Stimulated activated CD4-positive, alpha-beta T cell treated with anti-CD3 and anti-CD28 coated beads, Interleukin-12 subunit alpha, Interleukin-12 subunit beta, amount 100 ng/mL, for 4 hours (primary cell): ENCODE measurements around the gene PSMG2.

ENCODE experiments used
- DNase-seq: peaks from one replicate; pipeline ENCODE4 v3.0.0-alpha.2; 2020

PSMG2 gene, protein sequence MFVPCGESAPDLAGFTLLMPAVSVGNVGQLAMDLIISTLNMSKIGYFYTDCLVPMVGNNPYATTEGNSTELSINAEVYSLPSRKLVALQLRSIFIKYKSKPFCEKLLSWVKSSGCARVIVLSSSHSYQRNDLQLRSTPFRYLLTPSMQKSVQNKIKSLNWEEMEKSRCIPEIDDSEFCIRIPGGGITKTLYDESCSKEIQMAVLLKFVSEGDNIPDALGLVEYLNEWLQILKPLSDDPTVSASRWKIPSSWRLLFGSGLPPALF

DNA sequence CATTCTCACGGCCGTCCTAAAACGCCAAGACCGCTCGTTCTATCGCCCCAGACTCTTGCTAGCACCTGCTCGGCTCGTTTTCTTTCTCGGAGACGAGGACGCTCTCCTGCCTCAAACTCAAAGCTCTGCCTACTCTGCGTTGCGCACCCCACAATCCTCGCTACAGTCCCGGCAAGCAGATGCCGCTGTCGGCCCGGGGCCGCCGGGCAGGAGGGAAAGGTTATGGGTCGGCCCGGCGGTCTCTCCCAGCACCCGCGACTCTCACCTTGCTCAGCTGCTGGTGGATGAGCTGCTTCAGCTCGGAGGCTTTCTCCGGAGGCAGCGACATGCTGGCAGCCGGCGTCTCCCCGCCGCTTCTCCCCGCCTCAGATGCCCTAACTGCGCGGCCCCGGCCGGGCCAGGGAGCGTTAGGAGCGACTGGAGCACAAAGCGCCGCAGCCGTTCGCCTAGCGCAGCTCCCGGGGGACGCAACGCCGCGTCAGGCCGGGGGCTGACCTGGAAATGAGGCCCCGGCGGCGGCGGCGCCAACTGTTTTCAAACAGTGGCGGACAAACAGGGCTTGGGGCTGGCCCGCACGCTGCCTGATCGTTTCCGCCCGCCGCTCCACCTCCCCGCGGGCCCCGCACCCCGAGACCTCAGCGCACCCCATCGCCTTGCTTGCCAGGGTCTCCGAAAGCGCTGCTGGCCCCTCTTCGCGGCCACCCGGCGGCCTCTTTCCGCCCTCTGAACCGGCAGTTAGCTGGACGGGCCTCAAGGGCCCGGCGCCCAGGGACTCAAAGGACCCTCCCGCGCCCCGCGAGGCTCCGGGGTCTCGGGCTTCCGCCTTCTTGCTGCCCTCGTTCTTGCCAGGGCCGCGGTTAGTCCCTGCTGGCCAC, at the start of gene PSMG2, which contains the start of gene CEP76:
TSS of gene PSMG2 (plus strand) at position 822 of the 875 bp plus-strand sequence. CDS start 66 bp downstream, outside the sequence.
TSS of gene CEP76 (minus strand) at position 503 of the 875 bp plus-strand sequence. CDS start at position 328, 175 bp downstream.
- DNase-seq: peak; percentile 77

DNA sequence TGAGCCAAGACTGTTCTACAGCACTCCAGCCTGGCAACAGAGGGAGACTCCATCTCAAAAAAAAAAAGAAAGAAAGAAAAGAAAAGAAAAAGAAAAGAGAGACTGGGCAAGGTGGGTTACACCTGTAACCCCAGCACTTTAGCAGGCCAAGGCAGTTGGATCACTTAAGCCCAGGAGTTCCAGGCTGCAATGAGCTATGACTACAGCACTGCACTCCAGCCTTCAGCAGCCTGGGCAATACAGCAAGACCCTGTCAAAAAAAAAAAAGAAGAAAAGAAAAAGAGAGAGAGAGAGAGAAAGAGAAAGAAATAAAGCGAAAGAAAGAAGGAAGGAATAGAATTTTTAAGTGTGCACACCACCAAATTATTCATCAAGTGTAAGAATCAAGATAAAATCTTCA, 47.9 kb upstream of the PSMG2 start:
- DNase-seq: no peak

DNA sequence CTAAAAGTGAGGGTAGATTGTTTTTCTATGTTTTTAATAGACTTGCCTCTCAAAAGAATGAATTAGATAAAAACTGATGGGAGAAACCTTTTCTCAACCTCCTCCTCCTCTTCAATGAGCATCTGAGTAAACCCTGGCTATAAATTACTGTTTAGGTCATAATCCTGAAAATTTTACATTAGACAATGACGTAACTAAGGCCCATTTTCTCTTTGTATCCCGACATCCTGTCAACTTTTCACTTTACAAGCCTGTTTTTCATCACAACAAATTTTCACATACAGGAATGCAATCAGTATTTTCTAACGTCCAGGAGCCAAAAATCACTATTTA, 46.3 kb upstream of the PSMG2 start:
- no peak for DNase-seq

DNA sequence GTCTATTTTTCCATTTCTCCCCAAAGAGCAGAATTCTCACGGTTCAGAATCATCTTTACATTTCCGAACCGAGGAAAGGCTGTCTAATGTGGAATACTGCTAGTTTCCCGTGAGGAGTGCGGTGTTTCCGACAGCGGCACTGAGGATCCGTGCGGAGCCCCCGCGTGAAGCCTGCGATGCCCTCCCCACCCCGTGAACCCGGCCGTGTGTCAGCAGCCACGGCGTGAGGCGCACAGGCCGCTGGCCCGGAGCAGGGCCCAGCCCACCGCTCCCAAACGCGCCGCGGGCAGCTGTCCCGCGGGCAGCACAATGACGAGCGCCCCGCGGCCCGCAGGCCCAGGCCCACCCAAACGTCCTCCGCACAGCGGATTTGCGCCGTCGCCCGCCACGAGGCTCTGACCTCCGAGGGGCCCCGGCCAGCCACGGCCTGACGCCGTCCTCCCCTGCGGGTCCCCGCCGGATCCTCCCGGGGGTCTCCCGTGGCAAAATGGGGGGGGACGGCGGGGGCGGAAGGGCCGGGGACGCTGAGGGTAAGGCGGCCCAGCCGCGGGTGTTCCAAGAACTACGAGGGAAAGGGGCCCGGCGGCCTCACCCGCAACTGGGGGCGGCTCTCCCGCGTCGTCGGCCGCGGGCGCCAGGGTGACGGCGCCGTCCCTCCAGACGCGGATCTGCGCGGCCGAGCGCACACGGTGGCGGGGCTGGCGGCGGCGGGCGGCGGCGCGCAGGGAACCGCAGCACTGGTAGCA, 45.7 kb upstream of the PSMG2 start:
- peak; percentile 29 for DNase-seq

DNA sequence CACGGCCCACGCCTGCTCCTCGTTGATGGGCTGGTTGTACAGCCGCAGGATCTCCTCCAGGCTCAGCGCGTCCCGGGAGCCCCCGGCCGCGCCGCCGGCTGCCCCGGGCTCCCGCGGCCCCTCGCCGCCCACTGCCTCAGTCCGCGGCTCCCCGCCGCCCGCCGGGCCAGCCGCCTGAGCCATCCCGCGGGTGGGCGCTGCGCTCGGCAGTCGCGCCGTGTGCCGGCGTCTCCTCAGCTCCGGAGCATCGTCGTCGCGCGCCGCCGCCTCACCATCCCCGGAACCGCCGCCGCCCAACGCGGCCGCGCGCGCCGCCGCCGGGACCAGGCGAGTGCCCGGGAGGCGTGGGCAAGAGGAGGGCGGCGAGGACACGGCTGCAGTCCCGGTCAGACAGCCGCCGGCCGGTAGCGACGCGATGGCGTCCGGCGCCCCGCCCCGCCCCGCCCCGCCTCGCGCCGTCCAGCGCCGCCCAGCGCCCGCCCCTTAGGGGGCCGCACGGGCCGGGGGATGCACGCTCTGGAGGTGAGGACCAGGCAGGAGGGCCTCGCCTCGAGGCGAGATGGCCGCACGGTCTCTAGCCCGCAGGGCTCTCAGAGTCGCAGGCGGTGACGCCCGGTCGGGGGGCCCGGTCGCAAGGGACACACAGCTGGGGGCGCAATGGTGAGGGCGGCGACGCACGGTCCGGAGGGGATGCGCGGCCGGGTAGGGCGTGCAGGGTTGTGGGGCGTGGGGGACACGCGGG, 45.0 kb upstream of the PSMG2 start, which contains the start of gene SPIRE1:
TSS of gene SPIRE1 (minus strand) at position 424 of the 742 bp plus-strand sequence. CDS start at position 183, 241 bp downstream.
- peak; percentile 34 for DNase-seq

DNA sequence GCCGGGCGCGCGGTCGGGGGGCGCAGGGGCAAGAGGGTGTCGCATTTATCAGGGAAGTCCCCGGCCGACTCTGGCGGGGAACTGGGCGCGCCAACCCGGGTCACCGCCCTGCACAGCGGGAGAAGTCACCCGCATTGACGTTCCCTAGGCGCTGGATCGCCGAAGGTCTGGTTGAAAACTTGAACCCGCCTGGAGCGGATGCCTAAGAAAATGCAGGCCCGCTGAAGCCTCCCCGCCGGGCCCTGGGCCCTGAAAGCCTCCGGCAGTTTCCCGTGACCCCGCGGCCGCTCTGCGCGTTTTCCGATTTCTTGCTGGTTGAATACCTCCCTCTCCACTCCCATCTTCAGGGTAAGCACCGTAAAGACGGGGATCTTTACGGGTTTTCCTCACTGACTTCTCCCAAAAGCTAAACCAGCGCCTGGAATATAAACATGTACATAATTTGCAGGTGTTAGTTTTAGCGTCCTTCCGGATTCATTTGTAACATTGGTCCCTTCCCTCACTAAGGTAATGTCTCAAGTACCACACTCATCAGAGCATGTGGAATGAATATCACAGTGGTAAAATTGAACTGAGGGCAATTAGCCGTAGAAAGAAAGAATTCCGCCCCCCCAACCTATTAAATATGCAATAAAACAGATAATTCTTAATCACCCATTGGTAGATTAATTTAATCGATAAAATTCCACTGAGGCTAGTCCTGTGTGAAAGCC, 44.3 kb upstream of the PSMG2 start:
- no peak for DNase-seq

DNA sequence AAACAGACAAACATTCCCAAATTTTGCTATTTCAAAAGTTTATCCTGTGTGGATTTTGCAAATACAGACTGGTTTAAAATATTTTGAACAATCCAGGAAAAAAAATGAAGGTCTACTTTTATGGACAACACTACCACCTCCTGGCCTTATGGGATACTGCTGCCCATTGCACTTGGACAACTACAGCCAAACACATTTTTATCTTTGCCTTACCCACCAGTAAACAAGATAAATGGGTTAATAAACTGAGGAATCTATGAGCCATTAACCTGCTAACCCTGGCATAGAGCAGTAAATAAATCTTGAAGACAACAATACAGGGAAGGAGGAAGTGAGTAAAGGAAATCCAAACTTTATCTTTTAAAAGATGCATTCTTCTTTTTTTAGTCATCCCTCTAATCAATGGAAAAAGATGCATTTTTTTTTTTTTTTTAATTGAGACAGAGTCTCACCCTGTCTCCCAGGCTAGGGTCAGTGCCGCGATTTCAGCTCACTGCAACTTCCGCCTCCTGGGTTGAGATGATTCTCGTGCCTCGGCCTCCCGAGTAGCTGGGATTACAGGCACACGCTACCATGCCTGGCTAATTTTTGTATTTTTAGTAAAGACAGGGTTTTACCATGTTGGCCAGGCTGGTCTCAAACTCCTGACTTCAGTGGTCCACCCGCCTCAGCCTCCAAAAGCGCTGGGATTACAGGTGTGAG, 42.8 kb upstream of the PSMG2 start:
- DNase-seq: no peak

DNA sequence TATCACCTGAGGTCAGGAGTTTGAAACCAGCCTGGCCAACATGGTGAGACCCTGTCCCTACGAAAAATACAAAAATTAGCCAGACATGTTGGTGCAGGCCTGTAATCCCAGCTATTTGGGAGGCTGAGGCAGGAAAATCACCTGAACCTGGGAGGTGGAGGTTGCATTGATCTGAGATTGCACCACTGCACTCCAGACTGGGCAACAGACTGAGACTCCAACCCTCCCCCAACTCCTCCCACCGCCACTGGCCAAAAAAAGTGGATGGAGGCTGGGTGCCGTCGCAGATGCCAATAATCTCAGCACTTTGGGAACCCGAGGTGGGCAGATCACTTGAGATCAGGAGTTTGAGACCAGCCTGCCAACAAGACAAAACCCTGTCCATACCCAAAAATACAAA, 34.8 kb upstream of the PSMG2 start:
- DNase-seq: no peak

DNA sequence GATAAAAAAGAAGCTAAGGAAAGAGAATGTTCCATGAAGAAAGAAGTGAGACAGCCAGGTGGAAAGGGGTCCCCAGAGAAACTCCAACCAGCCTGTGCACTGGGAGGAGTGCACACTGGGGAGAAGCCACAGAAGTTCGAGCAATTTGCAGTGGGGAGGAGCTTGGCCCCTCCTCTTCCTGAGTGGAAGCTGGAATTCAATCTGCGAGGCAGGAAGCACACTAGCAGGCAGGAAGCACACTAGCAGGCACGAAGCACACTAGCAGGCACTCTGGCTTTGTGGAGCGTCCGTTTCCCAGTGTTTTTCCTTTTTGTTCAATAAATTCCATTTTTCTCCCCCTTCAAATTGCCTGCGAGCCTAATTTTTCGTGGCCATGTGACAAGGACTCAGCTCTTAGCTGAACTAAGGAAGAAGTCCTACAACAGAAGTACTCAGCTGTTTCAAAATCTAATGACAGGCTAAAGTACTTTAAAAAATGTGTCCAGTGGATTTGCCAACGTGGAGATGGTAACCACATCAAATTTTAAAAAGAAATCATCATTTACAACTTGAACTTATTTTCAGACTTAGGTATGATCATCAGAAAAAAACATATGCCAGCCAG, 23.6 kb upstream of the PSMG2 start:
- no peak for DNase-seq

DNA sequence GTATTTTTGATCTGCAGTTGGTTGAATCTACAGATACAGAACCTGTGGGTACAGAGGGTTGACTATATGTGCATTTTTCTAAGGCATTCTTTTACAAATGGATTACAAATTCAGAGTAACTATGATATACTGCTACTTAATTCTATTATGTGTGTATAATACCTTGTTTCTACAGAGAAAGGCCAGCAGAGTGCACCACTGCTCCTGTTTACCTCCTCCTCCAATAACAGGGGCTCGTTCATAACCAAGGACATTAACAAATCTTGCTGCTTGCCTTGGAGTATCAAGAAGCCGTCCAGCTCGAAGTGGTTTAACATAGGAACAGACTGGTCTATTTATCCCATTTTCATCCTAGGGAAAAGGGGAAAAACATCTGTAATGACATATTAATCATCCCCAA, 16.7 kb upstream of the PSMG2 start:
- no peak for DNase-seq

DNA sequence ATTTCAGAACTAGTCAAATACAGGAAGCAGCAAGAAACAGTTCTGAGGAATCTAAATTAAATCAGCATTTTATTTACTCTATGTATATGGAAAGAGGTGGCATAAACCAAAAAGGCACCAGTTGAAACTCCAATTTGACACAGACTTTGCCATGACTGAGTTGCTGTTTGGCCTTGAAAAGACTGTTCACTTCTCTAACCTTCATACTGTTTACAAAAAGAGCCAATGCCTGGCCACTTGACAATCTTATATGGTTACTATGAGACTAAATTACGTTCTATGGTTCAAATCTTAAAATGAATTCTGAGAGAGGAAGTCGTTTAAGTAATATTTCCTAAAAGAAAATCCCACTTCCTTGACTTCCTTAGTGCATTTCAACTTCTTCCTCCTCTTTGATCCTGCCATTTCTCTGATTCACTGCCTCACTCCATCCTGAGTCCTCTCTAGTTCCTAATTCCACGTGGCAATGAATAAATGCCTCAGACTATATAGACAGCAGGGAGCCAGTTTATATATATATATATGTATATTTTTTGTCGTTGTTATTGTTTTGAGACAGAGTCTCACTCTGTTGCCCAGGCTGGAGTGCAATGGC, 13.5 kb upstream of the PSMG2 start:
- no peak for DNase-seq

DNA sequence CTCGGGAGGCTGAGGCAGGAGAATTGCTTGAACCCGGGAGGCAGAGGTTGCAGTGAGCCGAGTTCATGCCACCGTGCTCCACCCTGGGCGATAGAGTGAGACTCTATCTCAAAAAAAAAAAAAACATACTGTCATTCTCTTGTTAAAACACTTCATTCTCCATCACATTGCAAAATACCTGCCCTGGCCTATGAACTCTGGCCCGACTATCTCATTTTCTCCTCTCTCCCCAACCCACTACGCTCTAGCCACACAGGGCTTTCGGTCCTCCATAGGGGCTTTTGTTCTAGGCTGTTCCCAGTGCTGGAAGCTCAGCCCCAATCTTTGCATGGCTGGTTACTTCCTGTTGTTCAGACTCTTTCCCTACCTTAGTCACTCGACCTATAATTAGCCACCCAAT, 10.6 kb upstream of the PSMG2 start:
- no peak for DNase-seq

DNA sequence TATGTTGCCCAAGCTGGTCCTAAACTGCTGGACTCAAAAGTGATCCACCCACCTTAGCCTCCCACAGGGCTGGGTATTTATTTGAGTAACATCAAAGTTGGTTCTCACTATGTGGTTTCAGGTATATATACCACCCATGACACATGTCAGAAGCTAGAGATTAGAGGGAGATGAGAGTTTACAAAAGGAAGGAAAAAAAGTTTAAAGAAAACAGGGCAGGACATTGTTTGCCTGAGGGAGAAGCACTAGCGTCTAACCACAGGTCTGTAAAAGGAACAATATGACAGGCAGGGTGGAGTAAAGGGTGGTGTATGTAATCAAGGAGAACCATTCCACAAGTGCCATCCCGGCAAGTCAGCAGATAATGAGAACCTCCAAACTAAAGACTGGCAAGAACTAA, 8.8 kb upstream of the PSMG2 start:
- DNase-seq: no peak

DNA sequence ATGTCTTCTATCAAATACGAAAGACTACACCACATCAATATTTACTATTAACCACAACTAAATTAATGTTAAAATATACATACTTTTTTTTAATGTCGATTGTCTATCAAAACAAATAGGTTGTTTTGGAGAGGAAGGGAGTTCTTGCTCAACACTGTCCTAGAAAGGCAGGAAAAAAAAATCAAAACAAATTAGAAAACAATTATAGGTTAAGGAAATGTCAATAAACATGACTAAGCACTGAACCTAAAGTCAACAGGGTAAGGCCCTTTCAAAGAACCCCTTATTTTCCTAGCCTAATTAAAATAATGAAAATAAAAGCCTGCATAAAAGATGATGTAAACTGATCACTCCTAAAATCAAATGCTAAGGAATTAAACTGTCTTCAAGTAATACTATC, 3.1 kb upstream of the PSMG2 start:
- no peak for DNase-seq

DNA sequence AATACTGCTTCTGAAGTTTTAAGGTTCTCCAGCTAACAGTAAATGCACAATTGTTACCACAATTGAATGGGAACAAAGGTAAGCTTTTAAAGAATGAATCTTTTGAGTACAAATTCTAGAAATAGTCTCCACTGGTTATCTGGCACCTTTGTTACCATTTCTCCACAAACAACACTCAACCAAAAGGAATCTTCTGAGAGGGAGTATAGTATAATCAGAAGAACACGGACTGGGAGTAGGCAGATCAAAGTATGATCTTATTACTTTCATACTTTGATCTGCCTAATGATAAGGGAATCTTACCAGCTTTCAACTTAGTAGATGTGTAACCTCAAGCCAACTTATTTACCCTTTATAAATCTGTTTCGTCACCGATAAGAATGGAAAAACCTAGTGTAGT, 1.7 kb upstream of the PSMG2 start:
- no peak for DNase-seq

DNA sequence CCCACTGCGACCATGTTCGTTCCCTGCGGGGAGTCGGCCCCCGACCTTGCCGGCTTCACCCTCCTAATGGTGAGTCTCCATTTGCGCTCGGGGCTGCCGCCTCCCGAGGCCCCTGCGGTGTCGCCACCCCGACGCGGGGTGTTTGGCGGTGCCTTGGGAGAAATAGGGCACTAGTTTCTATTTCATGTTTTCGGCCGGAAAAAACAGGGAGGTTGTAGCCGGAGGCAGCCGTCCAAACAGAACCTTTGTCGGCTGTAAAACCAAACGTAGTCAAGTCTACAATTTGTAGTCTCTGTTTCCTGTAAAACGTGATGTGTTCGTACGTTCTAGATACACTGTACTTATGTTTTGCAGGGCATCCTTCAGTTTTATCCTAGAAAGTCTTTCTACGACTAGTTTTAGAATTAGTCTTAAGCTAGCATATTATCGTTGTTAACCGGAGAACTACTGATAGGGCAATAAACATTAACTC, 290 bp downstream of the PSMG2 start:
- DNase-seq: no peak

DNA sequence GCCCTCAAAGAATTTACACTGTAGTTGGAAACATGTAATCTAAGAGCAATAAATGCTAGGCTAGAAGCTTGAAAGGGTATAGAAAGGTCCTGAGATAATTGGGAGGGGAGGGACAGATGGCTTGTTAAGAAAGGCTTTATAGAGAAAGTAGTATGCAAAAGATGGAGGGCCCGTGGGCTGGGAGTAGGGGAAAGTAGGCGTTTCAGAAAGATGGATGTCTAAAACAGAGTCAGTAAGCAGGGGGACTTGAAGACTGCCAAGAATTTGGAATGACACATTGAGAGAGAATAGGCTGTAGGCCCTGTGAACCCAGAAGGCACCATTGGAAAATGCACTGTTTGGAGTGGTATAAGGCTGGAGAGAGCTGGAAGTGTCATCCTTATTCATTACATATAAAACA, 822 bp downstream of the PSMG2 start:
- DNase-seq: no peak

DNA sequence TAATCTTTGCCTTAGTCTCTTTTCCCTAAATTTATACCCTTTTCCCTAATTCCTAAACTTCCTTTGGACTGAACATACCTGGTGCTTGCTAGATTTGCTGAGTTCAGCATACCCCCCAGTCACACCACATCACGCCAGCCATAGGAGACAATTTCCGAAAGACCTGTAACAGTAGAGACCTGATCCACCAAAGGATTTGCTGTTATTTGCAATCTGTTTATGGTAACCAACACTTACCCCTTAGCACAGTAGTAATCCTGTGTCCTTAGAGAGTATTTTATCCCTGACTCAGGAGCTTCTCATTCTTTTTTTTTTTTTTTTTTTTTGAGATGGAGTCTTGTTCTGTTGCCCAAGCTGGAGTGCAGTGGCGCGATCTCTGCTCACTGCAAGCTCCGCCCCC, 8.6 kb downstream of the PSMG2 start:
- DNase-seq: no peak

DNA sequence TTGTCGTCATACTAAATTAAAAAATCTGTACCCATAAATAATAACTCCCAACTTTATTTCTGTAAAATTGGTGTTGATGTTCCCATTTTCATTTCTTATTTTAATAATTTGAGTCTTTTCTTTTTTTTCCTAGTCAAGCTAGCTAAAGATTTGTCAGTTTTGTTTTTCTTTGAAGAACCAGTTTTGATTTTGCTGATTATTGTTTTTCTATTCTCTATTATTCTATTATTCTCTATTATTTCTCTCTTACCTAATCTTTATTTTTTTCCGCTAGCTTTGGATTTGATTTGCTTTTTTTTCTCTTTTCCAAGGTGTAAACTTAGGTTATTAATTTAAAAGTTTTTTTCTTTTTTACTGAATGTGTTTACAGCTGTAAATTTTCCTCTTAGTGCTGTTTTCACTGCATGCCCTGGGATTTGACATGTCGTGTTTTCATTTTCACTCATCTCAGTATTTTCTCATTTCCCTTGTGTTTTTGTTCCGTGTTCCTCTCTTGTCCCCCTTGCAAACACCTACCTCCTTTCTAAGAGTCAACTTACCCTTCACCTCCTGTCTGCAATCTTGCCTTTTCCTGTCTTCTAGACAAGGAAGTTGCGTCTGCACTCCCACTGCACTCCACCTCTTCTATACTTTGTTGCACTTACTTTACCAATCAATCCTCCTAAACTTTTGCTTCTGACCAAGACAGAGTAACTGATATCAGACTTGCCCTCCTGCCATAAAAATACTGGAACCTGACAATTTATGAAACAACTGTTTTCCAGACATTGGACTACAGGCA, 18.8 kb downstream of the PSMG2 start:
- no peak for DNase-seq

DNA sequence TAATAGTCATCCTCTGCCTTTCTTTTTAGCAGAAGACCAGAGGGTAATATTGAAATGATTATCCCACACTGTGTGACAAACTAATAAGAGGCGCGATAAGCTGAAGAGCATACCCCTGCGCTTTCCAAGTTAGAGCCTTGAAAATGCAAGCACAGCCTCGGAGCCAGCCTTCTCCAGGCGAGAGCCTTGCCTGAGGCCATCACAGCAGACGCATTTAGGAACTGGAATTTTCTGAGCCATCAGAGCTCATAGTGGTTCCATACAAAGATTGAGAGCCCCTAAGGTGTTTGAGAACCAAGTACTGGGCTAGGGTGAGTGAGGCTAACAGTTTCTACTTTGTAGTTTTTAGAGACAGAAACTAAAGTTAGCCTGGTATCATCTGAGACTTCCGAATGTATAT, 19.9 kb downstream of the PSMG2 start:
- DNase-seq: no peak
